Activated naive CD4-positive, alpha-beta T cell (primary cell): ENCODE results near the gene ARHGAP22.

Experiments
- DNase-seq, 4 experiments: peaks; one replicate each; lab custom pipeline; 2025; lab: John Stamatoyannopoulos, UW

Gene ARHGAP22

DNA sequence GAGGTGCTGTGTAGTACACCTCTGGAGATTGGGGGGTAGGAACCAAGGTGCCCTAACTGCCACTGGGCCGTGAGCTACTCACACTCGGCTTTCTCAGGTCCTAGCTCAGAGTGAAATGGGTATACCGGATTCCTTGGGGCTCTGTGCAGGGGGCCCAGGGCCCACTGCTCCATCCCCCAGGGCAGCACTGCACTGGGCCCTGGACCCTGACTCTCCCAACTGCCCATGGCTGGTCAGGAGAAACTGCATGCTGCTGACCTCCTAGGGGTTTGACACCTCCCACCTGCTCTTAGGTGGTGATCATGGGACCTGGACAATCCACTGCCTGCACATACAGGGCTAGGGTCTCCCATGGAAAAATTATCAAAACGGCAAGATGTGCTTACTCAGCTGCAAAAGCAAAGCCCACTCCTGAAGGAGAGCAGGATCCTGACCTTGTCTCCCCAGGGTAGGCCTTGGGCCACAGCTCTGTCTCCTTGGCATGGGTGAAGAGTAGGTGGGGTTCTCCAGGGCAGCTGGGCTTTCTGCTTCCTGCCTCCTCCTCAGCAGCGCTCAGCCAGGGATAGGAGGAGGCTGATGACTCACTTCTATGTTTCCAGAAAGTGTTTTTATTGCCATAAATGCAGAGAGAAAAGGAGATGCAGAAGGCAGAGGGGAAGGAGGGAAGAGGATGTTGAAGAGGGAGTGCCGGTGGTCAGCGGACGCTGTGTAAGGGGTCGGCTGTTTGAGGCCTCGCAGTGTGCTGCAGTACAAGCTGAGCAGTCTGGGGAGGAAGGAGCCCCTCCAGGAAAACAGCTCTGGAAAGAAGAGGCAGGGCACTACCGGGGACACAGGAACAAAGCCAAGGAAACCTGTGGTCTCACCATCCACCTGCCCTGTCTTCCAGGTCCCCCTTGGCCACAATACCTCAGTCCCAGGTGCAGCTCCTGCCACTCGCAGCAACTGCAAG is 107.8 kb downstream of the ARHGAP22 start:
- DNase-seq, result no peak

DNA sequence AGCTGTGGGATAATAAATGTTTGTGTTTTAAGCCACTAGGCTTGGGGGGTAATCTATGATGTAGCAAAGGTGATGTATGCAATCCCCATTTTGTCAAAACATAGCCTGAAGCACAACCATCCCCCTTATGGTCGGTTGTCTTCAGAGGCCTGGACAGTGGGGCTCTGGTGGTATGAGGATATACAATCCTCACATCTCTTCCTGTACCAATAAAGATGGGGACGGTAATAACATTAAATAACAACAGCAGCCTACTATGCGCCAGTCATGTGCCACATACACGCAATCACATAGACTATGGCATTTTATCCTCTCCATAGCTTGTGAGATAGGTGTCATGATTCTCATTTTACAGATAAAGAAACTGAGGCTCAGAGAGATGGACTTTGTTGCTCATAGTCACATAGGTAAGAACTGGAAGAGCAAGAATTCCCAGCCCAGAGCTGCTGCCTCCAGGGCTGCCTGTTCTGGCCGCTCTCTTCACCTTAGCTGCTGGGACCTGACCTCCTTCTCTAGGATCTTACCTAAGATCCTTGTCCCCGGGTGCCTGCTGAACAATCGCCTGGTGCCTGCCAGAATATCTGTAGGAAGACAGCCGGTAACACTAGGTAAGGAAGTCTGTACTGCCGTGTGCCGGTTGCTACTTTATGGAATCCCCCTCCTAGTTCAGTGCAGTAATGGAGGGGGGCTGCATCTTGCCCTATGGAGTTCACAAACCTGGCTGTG is 108.6 kb downstream of the ARHGAP22 start:
- DNase-seq, result no peak

DNA sequence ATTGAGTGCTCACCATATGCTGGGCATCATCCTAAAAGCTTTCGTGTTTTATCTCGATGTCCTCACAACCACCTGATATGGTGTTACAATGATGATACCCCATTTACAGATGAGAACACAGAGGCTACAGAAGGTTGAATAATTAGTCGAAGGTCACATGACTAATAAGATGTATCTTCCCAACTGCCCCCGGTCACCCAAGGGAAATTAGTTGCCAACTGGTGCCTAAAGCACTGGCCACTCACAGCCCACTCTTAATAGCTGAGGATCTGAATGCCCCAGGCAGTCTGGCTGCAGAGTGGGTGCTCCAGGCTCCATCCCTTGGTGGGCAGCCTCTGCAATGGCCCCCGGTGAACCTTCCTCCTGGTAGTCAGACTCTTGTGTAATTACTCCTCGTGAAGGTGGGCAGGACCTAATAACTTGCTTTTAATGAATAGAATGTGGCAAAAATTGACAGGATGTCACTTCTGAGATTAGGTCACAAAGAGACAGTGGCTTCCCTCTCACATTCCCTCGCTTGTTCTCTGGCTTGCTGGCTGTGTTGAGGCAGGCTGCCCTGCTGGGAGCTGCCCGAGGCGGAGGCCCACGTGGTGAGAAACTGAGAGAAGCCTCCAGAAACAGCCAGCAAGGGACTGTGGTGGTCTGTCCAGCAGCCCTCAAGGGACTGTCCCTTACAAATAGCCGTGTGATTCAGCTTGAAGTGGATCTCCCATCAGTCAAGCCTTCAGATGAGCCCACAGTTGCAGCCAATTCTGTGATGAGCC is 109.4 kb downstream of the ARHGAP22 start:
- no peak for DNase-seq

DNA sequence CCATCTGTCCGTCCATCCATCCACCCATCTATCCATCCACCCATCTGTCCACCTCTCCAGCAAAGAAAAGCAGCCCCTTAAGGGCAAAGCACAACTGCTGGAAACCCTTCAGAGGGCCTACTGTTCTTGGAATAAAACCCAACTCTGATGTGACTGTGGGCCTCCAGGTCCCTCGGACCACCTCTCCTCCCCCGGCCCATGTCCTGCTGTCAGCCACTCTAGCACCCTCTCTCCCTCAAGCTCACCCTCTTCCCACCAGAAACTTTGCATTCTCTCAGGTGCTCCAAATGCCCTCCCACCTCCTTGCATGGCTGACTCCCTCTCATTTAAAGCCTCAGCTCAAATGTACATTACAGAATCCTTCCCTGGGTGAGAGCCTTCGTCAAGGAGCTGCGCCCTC is 110.3 kb downstream of the ARHGAP22 start:
- DNase-seq, result no peak

DNA sequence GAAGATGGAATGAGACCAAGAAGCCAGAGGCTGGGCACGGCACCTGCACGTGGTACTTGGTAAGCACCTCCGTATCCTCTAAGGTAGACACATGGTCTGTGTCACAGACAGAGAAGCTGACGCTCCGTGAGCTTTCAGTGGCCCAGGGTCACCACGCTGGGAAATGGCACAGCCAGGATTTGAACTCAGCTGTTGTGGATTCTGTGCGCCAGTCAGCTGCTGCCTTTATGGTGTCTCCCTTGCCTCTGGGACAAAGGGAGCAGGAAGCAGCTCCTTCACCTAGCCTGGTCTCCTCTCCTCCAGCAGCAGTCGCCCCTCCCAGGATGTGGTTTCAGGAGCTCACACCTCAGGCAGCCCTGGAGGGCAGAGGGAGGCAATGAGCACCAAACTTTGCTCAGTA is 110.8 kb downstream of the ARHGAP22 start:
- no peak for DNase-seq

DNA sequence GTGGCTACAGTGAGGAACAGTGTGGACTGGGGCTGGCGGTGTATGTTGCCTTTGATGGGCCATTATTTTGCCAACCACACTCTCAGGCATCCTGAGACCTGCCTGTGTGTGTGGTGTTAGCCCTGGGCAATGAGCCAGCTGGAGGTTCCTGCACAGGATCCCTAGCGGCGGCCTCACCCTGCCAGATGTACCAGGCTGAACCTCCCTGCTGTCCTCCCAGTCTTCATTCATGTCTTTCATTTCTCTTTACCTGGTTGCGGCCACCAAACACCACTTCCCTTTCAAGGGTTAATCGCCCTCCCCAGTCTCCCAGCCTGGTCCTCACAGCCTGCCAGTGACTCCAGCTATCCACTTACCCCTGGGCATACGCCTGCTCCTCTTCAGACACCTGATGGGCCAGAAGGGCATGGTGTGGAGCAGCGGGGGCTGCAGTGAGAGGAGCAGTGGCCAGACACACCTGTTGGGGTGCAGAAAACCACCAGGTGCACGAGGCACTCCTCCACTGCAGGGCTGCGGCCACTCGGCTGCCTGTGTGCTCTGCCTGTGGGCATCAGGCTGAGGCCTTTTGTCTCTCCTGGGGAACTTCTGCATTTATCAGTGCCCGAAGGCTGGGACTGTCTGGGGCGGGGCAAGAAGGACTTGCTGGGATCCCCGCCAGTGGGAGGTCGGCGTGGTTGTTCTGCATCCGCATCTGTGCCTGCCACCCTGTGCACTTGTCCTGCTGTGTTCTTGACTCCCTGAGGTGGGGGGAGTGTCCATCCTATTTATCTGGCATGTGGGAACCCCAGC is 111.6 kb downstream of the ARHGAP22 start:
- DNase-seq, result no peak

DNA sequence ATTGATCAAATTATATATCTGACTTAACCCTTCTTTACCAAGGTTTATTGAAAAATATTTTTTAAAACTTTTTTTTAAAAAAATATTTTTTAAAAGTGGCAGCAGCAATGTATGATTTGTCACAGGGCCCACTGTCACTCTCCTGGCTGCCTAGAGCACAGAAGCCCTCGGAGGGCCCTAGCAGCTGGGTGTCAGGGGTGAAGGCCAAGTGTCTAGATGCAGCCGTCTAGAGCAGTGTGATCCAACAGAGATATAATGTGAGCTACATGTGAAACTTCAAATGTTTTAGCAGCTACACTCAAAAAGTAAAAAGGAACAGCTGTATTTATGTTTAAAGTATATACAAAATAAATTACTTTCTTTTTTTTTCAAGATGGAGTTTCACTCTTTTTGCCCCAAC is 112.7 kb downstream of the ARHGAP22 start:
- no peak for DNase-seq

DNA sequence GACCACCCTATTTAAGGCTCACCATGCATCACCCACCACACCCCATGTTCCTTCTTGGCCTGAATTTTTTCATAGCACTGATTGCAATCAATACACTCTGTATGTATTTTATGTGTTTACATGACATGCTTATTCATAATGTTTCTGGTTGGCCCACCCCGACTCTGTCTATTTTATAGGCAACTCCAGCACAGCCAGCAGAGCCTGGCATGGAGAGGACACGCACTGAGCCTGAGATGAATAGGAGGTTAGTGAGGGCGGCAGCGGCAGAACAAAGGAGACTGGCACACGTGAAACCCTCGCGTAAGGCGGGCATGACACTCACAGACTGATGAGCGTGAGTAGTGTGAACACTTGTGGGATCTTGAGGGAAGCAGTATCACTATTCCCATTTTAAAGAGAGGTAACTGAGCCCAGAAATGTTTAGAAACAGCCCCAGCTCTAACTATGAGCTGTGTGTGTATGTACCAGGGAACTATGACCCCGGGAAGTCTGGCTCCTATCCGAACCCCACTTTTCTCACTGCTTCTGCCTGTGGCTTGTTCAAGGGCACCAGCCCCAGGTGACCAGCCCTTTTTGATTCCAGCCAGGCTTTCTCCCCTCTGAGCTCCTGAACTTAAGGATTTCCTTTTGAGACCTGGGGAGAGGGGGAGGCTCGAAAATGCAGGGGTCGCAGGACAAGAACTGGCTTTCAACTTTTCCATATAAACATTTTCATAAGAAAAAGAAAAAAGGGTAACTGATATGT is 113.3 kb downstream of the ARHGAP22 start:
- no peak for DNase-seq

DNA sequence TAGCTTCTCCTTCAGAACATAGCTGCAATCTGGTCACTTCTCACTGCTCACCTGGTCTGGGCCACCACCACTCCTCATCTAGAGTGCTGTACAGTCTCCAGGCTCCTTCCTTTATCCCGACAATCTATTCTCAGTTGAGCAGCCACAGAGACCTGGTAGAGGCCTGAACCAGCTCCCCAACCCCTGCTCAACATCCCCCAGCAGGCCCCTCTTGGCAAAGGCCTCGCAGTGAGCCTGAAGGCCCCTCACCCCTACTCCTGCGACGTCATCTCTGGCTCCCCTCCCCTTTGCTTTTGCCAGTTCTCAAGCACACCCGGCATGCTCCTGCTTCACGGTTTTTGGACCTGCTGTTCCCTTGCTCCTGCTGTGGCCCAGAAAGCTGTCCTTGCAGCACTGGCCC is 113.9 kb downstream of the ARHGAP22 start:
- no peak for DNase-seq

DNA sequence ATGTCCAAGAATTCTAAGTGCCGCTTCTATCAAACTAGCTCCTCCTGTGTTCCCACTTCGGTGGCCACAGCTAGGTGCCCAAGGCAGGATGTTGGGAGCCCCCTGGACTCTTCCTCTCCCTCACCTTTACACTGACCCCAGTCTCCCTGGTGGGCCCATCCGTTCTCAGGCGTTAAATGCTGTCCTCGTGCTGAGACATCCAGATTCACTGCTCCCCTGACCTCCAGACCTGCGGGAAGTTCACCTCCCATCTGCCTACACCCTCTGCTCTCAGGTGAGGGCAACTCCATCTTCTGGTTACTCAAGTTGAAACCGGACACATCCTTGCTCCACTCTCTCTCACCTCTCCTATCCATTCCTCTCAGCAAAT is 114.3 kb downstream of the ARHGAP22 start:
- no peak for DNase-seq

DNA sequence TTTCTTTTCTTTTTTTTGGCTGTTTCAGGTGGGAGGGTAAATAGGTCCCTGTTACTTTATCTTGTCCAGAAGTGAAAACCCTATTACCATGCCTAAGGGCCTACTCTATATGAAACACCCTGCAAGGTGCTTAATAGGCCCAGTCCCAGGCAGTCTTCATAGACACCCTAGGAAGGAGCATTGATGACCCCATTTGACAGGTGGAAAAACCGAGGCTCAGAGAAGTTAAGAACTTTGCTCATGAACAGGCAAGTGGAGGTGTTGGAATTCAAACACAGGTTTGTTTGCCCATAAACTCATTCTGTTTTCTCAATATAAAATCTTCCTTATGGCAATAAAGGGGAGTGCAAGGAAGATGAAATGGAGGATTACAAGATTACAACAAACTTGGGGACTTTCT is 115.8 kb downstream of the ARHGAP22 start:
- DNase-seq, result no peak

DNA sequence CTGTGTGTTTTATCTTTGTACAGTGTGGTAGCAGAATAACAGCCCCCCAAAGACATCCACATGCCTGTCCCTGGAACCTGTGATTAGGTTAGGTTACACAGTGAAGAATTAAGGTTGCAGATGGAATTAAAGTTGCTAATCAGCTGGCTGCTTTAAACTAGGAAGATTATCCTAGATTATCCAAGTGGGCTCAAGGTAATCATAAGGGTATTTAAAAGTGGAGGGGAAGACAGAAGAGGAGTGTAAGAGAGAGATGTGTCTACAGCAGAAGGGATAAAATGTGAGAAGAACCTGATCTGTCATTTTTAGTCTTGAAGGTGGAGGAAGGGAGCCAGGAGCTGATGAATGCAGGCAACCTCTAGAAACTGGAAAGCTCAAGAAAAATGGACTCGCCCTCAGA is 117.6 kb downstream of the ARHGAP22 start:
- DNase-seq, result no peak

DNA sequence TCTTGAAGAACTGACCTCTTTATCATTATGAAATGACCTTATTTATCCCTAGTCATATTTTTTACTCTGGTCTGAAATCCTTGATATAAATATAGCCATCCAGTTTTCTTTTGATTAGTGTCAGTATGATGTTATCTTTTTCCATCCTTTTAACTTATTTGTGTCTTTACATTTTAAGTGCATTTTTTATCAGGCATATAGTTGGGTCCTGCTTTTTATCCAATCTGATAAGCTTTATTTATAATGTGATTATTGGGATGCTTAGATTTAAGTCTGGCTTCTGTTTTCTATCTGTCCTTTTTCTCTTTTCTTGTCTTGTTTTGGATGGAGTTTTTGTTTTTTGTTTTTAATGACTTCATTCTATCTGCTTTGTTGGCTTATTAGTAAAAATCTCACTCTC is 119.2 kb downstream of the ARHGAP22 start:
- no peak for DNase-seq

DNA sequence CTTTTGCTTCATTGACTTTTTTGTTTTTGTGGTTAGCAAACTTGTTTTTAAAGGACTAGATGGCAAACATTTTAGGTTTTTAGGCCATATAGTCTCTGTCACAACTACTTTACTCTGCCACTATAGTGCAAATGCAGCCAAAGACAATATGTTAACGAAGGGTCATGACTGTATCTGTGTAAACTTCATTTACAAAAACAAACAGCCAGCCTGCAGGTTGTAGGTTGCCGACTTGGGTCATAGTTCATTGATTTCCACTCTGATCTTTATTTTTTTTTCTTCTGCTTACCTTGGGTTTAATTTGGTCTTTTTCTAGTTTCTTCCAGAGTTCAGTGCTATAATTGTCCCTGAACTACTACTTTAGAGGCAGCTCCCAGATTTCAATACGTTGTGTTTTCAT is 120.0 kb downstream of the ARHGAP22 start:
- no peak for DNase-seq

DNA sequence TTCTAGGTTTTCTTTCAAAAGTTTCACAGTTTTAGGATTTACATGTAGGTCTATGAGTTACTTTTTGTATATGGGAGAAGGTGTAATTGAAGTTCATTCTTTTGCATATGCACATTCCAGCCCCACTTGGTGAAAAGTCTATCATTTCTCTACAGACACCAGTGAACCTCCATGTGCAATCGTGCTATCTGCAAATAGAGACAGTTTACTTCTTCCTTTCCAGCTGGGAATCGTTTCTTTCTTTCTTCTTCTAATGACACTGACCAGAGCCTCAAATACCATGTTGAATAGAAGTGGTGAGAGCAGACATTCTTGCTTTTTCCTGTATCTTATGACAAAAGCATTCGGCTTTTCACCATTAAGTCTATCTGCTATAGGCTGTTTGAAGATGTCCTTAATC is 122.7 kb downstream of the ARHGAP22 start:
- DNase-seq, result no peak

DNA sequence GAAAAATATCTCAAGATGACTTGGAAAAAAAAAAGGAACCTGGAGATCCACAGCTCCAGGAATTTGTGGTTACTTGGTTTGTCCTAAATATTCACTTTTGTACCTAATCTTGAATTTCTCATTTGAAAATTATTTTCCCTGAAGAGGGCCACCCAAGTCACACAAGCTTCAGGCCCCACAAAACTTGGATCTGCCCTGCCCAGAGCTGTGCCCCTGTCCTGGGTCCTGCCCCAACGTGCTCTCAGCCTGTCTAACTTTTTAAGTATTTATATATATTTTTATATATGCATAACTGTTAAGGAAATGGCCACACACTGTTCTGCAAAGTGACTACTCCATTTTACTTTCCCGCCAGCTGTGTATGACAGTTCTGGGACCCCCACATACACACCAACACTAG is 123.5 kb downstream of the ARHGAP22 start:
- no peak for DNase-seq

DNA sequence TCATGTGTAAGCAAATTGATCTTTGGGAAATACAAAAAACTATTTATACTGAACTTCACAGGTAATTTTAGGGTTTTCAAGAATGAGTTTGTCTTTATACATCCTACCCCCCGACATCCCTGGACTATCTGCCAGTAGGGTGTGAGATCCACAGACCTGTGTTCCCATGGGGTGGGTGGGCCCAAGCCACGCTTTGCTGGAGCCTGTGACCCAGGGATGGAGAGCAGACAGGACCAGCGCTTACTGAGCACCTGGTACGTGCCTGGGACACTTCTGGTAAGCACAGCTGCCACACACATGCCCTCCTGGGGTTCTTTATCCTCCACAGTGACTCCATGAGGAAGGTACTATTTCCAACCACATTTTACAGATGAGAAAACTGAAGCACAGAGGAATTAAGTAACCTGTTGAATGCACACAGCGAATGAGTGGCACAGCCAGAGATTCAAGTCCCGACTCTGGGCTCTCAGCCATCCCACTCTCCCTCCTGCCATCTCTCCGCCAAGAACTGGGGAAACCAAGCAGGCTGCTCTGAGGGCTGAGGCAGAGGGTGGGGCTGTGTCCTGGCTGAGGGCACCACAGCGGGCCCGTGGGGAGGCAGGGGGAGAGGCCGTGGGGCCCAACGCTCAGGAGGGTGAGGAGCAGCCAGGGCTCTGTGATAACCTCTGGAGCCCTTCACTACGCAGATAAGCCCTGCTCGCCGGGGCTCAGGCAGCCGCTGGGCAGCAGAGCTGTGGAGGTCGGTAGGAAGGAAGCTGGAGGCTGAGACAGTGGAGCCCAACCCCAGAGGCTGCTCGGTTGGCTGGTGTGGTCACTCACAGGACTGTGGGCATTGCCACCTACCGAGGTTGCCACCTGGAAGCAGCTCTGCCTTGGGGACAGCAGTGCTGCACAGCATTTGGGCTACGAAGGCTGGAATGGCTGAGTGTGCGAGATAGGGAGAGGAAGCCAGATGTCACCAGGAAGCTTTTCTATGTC is 124.2 kb downstream of the ARHGAP22 start:
- DNase-seq, result no peak

DNA sequence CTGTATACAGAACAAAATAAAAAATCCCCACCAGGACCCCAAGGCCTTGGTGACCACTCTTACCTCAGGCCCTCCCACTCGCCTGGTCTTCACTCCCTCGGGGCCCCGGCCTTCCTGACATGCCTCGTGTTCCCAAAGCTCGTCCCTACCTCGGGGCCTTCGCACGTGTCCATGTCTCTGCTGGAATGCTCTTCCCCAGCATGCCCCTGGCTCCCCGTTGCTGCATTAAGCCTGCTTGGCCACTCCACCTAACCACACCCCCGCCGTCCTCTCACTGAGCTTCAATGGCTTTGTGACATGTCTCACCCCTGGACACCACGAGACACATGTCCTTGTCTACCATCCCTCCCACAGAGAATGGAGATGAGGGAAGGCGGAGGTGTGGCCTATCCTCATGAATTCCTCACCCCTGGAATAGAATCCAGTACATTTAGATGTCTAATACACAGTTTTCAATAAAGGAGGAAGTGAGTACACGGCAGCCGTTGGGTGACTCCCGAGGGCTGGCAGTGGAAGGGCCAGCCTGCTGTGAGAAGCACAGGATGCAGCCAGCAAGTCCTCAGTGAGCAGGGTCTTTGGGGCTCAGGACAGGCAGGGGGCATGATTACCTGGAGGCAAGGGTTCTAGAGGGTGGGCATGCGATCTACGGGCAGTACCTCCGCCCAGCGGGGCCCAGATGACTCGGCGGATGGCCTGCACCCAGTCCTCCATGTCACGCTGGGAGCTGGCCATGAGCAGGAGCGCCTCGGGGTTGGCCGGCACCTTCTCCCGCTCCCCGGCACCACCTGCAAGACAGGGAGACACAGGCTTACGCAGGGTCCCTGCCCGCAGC is 125.7 kb downstream of the ARHGAP22 start:
- no peak for DNase-seq

DNA sequence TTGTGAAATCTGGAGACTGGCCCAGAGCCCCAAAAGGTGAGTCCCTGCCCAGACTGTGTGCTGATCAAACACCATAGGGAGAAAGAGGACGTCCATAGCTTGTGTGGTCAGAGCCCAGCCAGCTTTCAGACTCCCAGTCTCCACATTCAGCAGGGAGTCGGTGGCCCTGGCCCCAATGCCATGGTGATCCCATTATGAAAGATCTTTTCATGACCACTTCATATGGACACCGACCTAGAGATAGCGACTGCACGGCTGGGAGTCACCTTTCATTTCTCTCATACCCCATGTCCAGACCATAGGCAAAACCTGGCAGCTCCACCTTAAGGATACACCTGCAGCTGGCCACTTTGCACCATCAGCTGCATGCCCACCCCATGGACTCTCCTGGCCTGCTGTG is 126.4 kb downstream of the ARHGAP22 start:
- no peak for DNase-seq
